ENCODE results near the gene HPS6.

GRCh38 chr10:102113261-102113955 lies 48.3 kb downstream of the HPS6 start:
- no peak for TF ChIP-seq CTCF (conservative IDR thresholded peaks at IDR 0.05)
- TF ChIP-seq ZFX (IDR thresholded peaks at IDR 0.05): no peak

Data from C4-2B (cell line).